Measurements from ENCODE around the gene PLB1.
"Not testable (repeated sequence)": the region's sequence is repeated elsewhere in the genome, so short reads cannot be mapped to it uniquely, and the experiment has no call there.

DNA sequence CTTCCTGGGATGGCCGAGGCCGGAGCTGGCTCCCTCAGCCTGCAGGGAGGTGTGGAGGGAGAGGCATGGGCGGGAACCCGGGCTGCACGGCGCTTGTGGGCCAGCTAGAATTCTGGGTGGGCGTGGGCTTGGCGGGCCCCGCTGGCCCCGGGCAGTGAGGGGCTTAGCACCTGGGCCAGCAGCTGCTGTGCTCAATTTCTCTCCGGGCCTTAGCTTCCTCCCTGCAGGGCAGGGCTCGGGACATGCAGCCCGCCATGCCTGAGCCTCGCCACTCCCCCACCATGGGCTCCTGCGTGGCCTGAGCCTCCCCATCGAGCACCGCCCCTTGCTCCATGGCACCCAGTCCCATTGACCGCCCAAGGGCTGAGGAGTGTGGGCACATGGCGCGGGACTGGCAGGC, 23.2 kb upstream of the PLB1 start:
- not testable (repeated sequence) for TF ChIP-seq POLR2A, POLR2AphosphoS5 (IDR thresholded peaks at IDR 0.05)
- TF ChIP-seq, protein P1, sequence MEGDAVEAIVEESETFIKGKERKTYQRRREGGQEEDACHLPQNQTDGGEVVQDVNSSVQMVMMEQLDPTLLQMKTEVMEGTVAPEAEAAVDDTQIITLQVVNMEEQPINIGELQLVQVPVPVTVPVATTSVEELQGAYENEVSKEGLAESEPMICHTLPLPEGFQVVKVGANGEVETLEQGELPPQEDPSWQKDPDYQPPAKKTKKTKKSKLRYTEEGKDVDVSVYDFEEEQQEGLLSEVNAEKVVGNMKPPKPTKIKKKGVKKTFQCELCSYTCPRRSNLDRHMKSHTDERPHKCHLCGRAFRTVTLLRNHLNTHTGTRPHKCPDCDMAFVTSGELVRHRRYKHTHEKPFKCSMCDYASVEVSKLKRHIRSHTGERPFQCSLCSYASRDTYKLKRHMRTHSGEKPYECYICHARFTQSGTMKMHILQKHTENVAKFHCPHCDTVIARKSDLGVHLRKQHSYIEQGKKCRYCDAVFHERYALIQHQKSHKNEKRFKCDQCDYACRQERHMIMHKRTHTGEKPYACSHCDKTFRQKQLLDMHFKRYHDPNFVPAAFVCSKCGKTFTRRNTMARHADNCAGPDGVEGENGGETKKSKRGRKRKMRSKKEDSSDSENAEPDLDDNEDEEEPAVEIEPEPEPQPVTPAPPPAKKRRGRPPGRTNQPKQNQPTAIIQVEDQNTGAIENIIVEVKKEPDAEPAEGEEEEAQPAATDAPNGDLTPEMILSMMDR (IDR thresholded peaks at IDR 0.05): not testable (repeated sequence)

Measured in stomach (tissue), 4 donors.